PC-3 (cell line): ENCODE data around the gene OLFM4. TPM values are rescaled to one million over a fixed set of nuclear protein-coding genes. Genes with fewer than 3 reads are reported as not detected.
"Not testable (repeated sequence)": the region's sequence is repeated elsewhere in the genome, so short reads cannot be mapped to it uniquely, and the experiment has no call there.

ENCODE experiments used
- ATAC-seq: fragments of 200-7000 bp; cut with Tn5 transposase; 2 replicates; pipeline ENCODE4 v1.9.1; 2020; ENCODE audit warnings: mild to moderate bottlenecking, moderate library complexity
- BruUV-seq: library from RNA; stranded (reverse); fragments of 400-500 nt; replicated peaks from 2 replicates; lab custom pipeline; 2021; lab: Mats Ljungman, UMichigan
- CTCF ChIA-PET: fragments of 300-600 bp; sonication (Branson Sonifier 250); formaldehyde crosslinking; loops from one replicate; lab custom pipeline; 2022; ENCODE audit warnings: antibody characterized with exemption; lab: Charles Lee
- POLR2A ChIA-PET: fragments of 300-600 bp; sonication (Branson Sonifier 250); formaldehyde crosslinking; loops from one replicate; lab custom pipeline; 2022; ENCODE audit warnings: antibody characterized with exemption; ENCODE audit not compliant: unreplicated experiment; lab: Charles Lee
- DNase-seq: peaks from one replicate; pipeline ENCODE4 v3.0.0-alpha.2; 2015
- H2AFZ ChIP-seq: fragments of 300-600 bp; sonication (generic); 2 replicates; pipeline ENCODE4 v1.6.0; 2016; ENCODE audit warnings: antibody characterized with exemption, low read length
- H3F3A ChIP-seq: fragments of 300-600 bp; sonication (generic); one replicate; pipeline ENCODE4 v1.6.0; 2017; ENCODE audit warnings: antibody characterized with exemption, low read length, control low read depth, mild to moderate bottlenecking; ENCODE audit not compliant: unreplicated experiment
- H3K27ac ChIP-seq: fragments of 300-600 bp; sonication (generic); 2 replicates; pipeline ENCODE4 v1.5.1; 2016; ENCODE audit warnings: mild to moderate bottlenecking, low read length
- H3K27me3 ChIP-seq: fragments of 300-600 bp; sonication (generic); 2 replicates; pipeline ENCODE4 v1.6.1; 2016; ENCODE audit warnings: low read length, mixed read lengths
- H3K36me3 ChIP-seq: fragments of 300-600 bp; sonication (generic); 2 replicates; pipeline ENCODE4 v1.6.1; 2016; ENCODE audit warnings: low read depth, mixed run types, low read length, mixed read lengths
- H3K4me1 ChIP-seq: fragments of 300-600 bp; sonication (generic); 2 replicates; pipeline ENCODE4 v1.5.1; 2016; ENCODE audit warnings: low read length; ENCODE audit not compliant: insufficient read depth
- H3K4me2 ChIP-seq: fragments of 300-600 bp; sonication (generic); 2 replicates; pipeline ENCODE4 v1.6.0; 2016; ENCODE audit warnings: low read length
- H3K4me3 ChIP-seq: fragments of 300-600 bp; sonication (generic); 2 replicates; pipeline ENCODE4 v1.5.1; 2016; ENCODE audit warnings: mild to moderate bottlenecking, low read length, mixed read lengths
- H3K79me2 ChIP-seq: fragments of 300-600 bp; sonication (generic); 2 replicates; pipeline ENCODE4 v1.6.1; 2017; ENCODE audit warnings: low read length, mixed read lengths
- H3K9ac ChIP-seq: fragments of 300-600 bp; sonication (generic); 2 replicates; pipeline ENCODE4 v1.6.0; 2016; ENCODE audit warnings: mild to moderate bottlenecking, low read length
- H3K9me2 ChIP-seq: fragments of 300-600 bp; sonication (generic); replicated peaks from 2 replicates; pipeline ENCODE4 v1.6.1; 2016; ENCODE audit warnings: mixed run types, low read length, mixed read lengths
- H3K9me3 ChIP-seq: fragments of 300-600 bp; sonication (generic); 2 replicates; pipeline ENCODE4 v1.6.1; 2016; ENCODE audit warnings: low read length, mixed read lengths
- H4K20me1 ChIP-seq: fragments of 300-600 bp; sonication (generic); 2 replicates; pipeline ENCODE4 v1.6.1; 2016; ENCODE audit warnings: low read length, mixed read lengths
- EZH2 ChIP-seq: fragments of 300-600 bp; sonication (generic); IDR thresholded peaks from one replicate; pipeline ENCODE4 v1.6.1; 2017; ENCODE audit warnings: antibody characterized with exemption, mild to moderate bottlenecking, low read length; ENCODE audit not compliant: unreplicated experiment
- EZH2phosphoT487 ChIP-seq: fragments of 300-600 bp; sonication (generic); IDR thresholded peaks from 2 replicates; pipeline ENCODE4 v1.6.1; 2018; ENCODE audit warnings: mild to moderate bottlenecking, antibody characterized with exemption, low read length, borderline replicate concordance
- intact Hi-C: fragments of 100-400 bp; cut with micrococcal nuclease; formaldehyde crosslinking; loops from 2 replicates; pipeline ENCODE4 v1.9.0; 2023
- total RNA-seq: library from RNA; depleted of rRNA; stranded (reverse); fragments of >200 nt; gene quantifications from 2 replicates; pipeline ENCODE4 v1.2.3, GENCODE V29; 2014
- TF ChIP-seq, protein P1 (sequence below): fragments of 300-600 bp; sonication (generic); conservative IDR thresholded peaks from 2 replicates; pipeline ENCODE4 v1.5.1; 2017; ENCODE audit warnings: antibody characterized with exemption, low read depth, mild to moderate bottlenecking, low read length

The OLFM4 gene
- total RNA-seq, 1 experiment from 2014 or later: not detected

GRCh38 chr13:53013113-53013512, 15.5 kb upstream of the OLFM4 start:
- no peaks in the 10 kb centered on the region for H3K9me3 ChIP-seq
- H3K4me3 ChIP-seq: no peak overlapping the region
- H2AFZ ChIP-seq: no peak overlapping the region
- H3K9me2 ChIP-seq: no peaks in the 10 kb centered on the region
- no peak for TF ChIP-seq EZH2
- no peak for TF ChIP-seq EZH2phosphoT487
- TF ChIP-seq, protein P1, sequence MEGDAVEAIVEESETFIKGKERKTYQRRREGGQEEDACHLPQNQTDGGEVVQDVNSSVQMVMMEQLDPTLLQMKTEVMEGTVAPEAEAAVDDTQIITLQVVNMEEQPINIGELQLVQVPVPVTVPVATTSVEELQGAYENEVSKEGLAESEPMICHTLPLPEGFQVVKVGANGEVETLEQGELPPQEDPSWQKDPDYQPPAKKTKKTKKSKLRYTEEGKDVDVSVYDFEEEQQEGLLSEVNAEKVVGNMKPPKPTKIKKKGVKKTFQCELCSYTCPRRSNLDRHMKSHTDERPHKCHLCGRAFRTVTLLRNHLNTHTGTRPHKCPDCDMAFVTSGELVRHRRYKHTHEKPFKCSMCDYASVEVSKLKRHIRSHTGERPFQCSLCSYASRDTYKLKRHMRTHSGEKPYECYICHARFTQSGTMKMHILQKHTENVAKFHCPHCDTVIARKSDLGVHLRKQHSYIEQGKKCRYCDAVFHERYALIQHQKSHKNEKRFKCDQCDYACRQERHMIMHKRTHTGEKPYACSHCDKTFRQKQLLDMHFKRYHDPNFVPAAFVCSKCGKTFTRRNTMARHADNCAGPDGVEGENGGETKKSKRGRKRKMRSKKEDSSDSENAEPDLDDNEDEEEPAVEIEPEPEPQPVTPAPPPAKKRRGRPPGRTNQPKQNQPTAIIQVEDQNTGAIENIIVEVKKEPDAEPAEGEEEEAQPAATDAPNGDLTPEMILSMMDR: no peak
- H3K4me2 ChIP-seq: no peak overlapping the region
- DNase-seq (no peak), ATAC-seq (no peak)
- H4K20me1 ChIP-seq: no peaks in the 10 kb centered on the region
- POLR2A ChIA-PET: no interaction called here
- H3K9ac ChIP-seq: no peak overlapping the region
- CTCF ChIA-PET: no interaction called here
- BruUV-seq: no TSS peak
- no peak overlapping the region for H3K27ac ChIP-seq
- H3F3A ChIP-seq: no peaks in the 10 kb centered on the region
- H3K27me3 ChIP-seq: no peaks in the 10 kb centered on the region
- intact Hi-C loops: no loop called here
- H3K36me3 ChIP-seq: no peaks in the 10 kb centered on the region
- H3K79me2 ChIP-seq: no peaks in the 10 kb centered on the region
- H3K4me1 ChIP-seq: no peaks in the 10 kb centered on the region

- H3K9me3 ChIP-seq, intact Hi-C loops, H3K4me1 ChIP-seq, POLR2A ChIA-PET, H3K27me3 ChIP-seq, CTCF ChIA-PET, H2AFZ ChIP-seq, H3K9ac ChIP-seq, BruUV-seq, H3K79me2 ChIP-seq, H3K4me2 ChIP-seq, H3K4me3 ChIP-seq, H3F3A ChIP-seq, DNase-seq, H3K27ac ChIP-seq, H4K20me1 ChIP-seq, ATAC-seq, H3K9me2 ChIP-seq, H3K36me3 ChIP-seq: not testable (repeated sequence)
These were observed 14.6 kb upstream of the OLFM4 start for GRCh38 chr13:53014018-53014417.

DNA sequence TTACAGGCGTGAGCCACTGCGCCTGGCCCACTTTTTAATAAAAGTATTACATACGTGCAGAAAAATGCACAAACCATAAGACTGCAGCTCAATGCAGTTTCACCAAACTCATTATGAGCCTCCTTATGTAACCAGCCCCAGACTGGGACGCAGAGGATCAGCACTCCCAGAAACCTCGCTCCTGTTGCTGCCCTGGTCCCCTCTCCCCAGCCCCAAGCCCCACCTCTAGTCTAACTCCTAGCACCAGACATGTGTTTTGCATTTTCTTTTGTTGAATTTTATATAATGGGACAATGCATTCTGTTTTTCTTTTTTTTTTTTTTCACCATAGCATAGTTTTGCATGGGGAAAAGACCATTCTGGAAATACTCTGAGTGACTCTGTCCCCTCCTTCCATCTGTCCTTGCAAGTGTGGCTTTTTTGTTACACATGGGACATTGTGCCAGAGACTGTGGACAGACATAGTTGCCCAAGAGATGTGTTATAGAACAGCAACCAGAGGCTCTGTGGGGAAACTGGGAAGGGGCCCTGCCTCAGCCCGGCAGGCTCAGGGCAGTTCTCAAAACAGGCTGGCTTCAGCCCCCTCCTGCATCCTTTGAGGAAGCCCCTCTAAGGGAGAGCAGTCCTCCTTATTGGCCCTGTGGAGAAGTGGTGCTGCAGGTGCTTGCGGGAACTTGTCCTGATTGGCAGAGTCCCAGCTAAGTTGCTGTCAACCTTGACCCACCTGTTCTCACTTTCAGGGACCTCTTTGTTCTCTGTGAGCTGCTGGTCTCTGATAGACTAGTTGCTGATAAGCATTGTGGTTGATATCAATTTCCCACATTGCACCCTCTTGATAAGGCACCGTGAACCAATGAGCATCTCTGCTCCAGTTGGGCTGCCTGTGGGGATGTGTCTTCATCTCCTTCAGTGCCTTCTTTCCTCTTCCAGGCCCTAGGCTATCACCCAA, 13.8 kb upstream of the OLFM4 start:
- no peak for DNase-seq
- no TSS peak for BruUV-seq
- POLR2A ChIA-PET: no interaction called here

More for the DNA sequence above, 13.8 kb upstream of the OLFM4 start:
- H3K9me2 ChIP-seq: no peaks in the 10 kb centered on the region
- H3K9ac ChIP-seq: no peak overlapping the region
- H3K36me3 ChIP-seq: no peaks in the 10 kb centered on the region
- no peaks in the 10 kb centered on the region for H3K4me1 ChIP-seq
- no peaks in the 10 kb centered on the region for H4K20me1 ChIP-seq
- H3K27me3 ChIP-seq: no peaks in the 10 kb centered on the region
- H3K4me3 ChIP-seq: no peak overlapping the region
- no peak for ATAC-seq
- intact Hi-C loops: no loop called here
- H3K27ac ChIP-seq: no peak overlapping the region
- no peak overlapping the region for H2AFZ ChIP-seq
- no peaks in the 10 kb centered on the region for H3F3A ChIP-seq
- H3K4me2 ChIP-seq: no peak overlapping the region
- CTCF ChIA-PET: no interaction called here
- H3K9me3 ChIP-seq: no peaks in the 10 kb centered on the region
- H3K79me2 ChIP-seq: no peaks in the 10 kb centered on the region
- TF ChIP-seq, protein P1: no peak
- TF ChIP-seq EZH2 (no peak), EZH2phosphoT487 (no peak)
